Loucy (cell line): ENCODE data around the gene SUGP2.

ENCODE experiments used
- H2AFZ ChIP-seq: fragments of 200-600 bp; sonication (generic); 2 replicates; pipeline ENCODE4 v1.6.0; 2016; ENCODE audit warnings: antibody characterized with exemption, mild to moderate bottlenecking, low read length, moderate library complexity
- H3F3A ChIP-seq: fragments of 200-600 bp; 2 replicates; pipeline ENCODE4 v1.6.0; 2016; ENCODE audit warnings: antibody characterized with exemption, low read depth, mild to moderate bottlenecking
- H3K27me3 ChIP-seq: fragments of 200-600 bp; sonication (generic); 2 replicates; pipeline ENCODE4 v1.6.1; 2014; ENCODE audit warnings: low read length, mild to moderate bottlenecking; ENCODE audit not compliant: insufficient read depth, poor library complexity, severe bottlenecking
- H3K36me3 ChIP-seq: fragments of 200-600 bp; sonication (generic); 2 replicates; pipeline ENCODE4 v1.6.1; 2016; ENCODE audit warnings: low read length; ENCODE audit not compliant: insufficient read depth
- H3K4me1 ChIP-seq: fragments of 200-600 bp; sonication (generic); 2 replicates; pipeline ENCODE4 v1.5.1; 2014; ENCODE audit warnings: low read length, mild to moderate bottlenecking; ENCODE audit not compliant: insufficient read depth, poor library complexity, severe bottlenecking
- H3K4me2 ChIP-seq: fragments of 200-600 bp; sonication (generic); 2 replicates; pipeline ENCODE4 v1.6.0; 2014; ENCODE audit warnings: antibody characterized with exemption, low read length, low read depth, mild to moderate bottlenecking; ENCODE audit not compliant: poor library complexity, severe bottlenecking
- H3K4me3 ChIP-seq: fragments of 200-600 bp; sonication (generic); 2 replicates; pipeline ENCODE4 v1.5.1; 2014; ENCODE audit warnings: low read length, mild to moderate bottlenecking, mixed read lengths; ENCODE audit not compliant: poor library complexity, severe bottlenecking
- H3K79me2 ChIP-seq: fragments of 200-600 bp; sonication (generic); 2 replicates; pipeline ENCODE4 v1.6.1; 2014; ENCODE audit warnings: low read length; ENCODE audit not compliant: insufficient read depth
- H3K9ac ChIP-seq: fragments of 200-600 bp; sonication (generic); 2 replicates; pipeline ENCODE4 v1.6.0; 2014; ENCODE audit warnings: mild to moderate bottlenecking, low read depth, low read length, moderate library complexity; ENCODE audit not compliant: poor library complexity, severe bottlenecking
- H3K9me2 ChIP-seq: fragments of 200-600 bp; sonication (generic); replicated peaks from 2 replicates; pipeline ENCODE4 v1.6.1; 2016; ENCODE audit warnings: low read depth, low read length, mixed read lengths
- H3K9me3 ChIP-seq: fragments of 200-600 bp; sonication (generic); 2 replicates; pipeline ENCODE4 v1.6.1; 2014; ENCODE audit warnings: mild to moderate bottlenecking, antibody characterized with exemption, low read length, low read depth; ENCODE audit not compliant: insufficient read depth
- H4K20me1 ChIP-seq: fragments of 200-600 bp; sonication (generic); 2 replicates; pipeline ENCODE4 v1.6.0; 2014; ENCODE audit warnings: antibody characterized with exemption, low read length, mild to moderate bottlenecking; ENCODE audit not compliant: insufficient read depth, poor library complexity, severe bottlenecking
- EZH2phosphoT487 ChIP-seq: fragments of 200-600 bp; IDR thresholded peaks from 2 replicates; pipeline ENCODE4 v1.6.1; 2018; ENCODE audit warnings: antibody characterized with exemption, mild to moderate bottlenecking, moderate library complexity, borderline replicate concordance
- TF ChIP-seq, protein P1 (sequence below): fragments of 200-600 bp; sonication (generic); conservative IDR thresholded peaks from 2 replicates; pipeline ENCODE4 v1.5.1; 2014; ENCODE audit warnings: mild to moderate bottlenecking, antibody characterized with exemption, low read length

SUGP2 gene

DNA sequence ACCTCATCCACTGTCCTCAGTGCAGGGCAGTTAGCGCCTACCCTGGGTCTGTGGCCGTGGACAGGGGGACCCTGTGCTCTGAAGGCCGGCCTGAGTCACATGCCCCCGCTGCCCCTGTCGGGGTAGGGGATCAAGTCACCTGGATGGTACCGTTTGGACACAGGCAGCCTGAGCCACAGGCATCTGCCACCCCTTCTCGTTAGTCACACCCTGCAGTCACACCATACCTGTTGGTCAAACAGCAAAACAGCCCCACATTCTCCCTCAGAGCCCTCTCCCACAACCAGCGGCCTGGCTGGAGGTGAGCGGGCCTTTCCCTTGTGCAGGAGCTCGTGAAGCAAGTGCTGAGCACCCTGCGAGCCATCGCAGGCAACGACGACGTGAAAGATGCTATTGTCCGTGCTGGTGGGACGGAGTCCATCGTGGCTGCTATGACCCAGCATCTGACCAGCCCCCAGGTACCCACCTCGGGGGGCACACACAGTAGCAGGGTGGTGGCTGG lies 21.7 kb upstream of the SUGP2 start:
- H3F3A ChIP-seq = no peaks in the 10 kb centered on the region
- no peak overlapping the region for H3K4me2 ChIP-seq
- H3K4me3 ChIP-seq = no peak overlapping the region
- no peaks in the 10 kb centered on the region for H4K20me1 ChIP-seq
- no peaks in the 10 kb centered on the region for H3K9me2 ChIP-seq
- H3K27me3 ChIP-seq = no peaks in the 10 kb centered on the region
- peaks cover 50% of the 10 kb centered on the region; the same call in 1 of the 2 replicates for H3K36me3 ChIP-seq
- TF ChIP-seq, protein P1, sequence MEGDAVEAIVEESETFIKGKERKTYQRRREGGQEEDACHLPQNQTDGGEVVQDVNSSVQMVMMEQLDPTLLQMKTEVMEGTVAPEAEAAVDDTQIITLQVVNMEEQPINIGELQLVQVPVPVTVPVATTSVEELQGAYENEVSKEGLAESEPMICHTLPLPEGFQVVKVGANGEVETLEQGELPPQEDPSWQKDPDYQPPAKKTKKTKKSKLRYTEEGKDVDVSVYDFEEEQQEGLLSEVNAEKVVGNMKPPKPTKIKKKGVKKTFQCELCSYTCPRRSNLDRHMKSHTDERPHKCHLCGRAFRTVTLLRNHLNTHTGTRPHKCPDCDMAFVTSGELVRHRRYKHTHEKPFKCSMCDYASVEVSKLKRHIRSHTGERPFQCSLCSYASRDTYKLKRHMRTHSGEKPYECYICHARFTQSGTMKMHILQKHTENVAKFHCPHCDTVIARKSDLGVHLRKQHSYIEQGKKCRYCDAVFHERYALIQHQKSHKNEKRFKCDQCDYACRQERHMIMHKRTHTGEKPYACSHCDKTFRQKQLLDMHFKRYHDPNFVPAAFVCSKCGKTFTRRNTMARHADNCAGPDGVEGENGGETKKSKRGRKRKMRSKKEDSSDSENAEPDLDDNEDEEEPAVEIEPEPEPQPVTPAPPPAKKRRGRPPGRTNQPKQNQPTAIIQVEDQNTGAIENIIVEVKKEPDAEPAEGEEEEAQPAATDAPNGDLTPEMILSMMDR = no peak
- TF ChIP-seq EZH2phosphoT487 = no peak
- H3K9ac ChIP-seq = no peak overlapping the region
- peaks cover 2% of the 10 kb centered on the region for H3K4me1 ChIP-seq
- no peak overlapping the region for H2AFZ ChIP-seq
- no peaks in the 10 kb centered on the region for H3K9me3 ChIP-seq
- no peaks in the 10 kb centered on the region for H3K79me2 ChIP-seq

GRCh38 chr19:19054315-19054938 lies 21.1 kb upstream of the SUGP2 start:
- Histone ChIP-seq H2AFZ (no peak overlapping the region), H3F3A (no peaks in the 10 kb centered on the region), H3K9me3 (no peaks in the 10 kb centered on the region), H3K9me2 (no peaks in the 10 kb centered on the region), H3K4me1 (no peaks in the 10 kb centered on the region), H4K20me1 (no peaks in the 10 kb centered on the region), H3K27me3 (no peaks in the 10 kb centered on the region), H3K79me2 (no peaks in the 10 kb centered on the region), H3K36me3 (peaks cover 50% of the 10 kb centered on the region; the same call in 1 of the 2 replicates), H3K4me2 (no peak overlapping the region), H3K4me3 (no peak overlapping the region), H3K9ac (no peak overlapping the region)
- TF ChIP-seq, protein P1 = no peak
- no peak for TF ChIP-seq EZH2phosphoT487

- Histone ChIP-seq H3K27me3 (no peaks in the 10 kb centered on the region), H3K4me1 (no peaks in the 10 kb centered on the region), H3K79me2 (no peaks in the 10 kb centered on the region), H3K9me2 (no peaks in the 10 kb centered on the region), H3K4me2 (no peak overlapping the region), H4K20me1 (no peaks in the 10 kb centered on the region), H3K36me3 (peaks cover 50% of the 10 kb centered on the region; the same call in 1 of the 2 replicates), H3F3A (no peaks in the 10 kb centered on the region), H3K9me3 (no peaks in the 10 kb centered on the region), H3K4me3 (no peak overlapping the region), H3K9ac (no peak overlapping the region), H2AFZ (no peak overlapping the region)
- TF ChIP-seq EZH2phosphoT487 = no peak
- TF ChIP-seq, protein P1 = peak; percentile 90
Measured at GRCh38 chr19:19053508-19054314, 20.4 kb upstream of the SUGP2 start.
